Activated T-cell treated with anti-CD3 and anti-CD28 coated beads, Interleukin-2, amount 50 U/mL, for 72 hours (primary cell): ENCODE data around the gene ATRNL1. TPM values are rescaled to one million over a fixed set of nuclear protein-coding genes. Genes with fewer than 3 reads are reported as not detected.
"Not testable (repeated sequence)": the region's sequence is repeated elsewhere in the genome, so short reads cannot be mapped to it uniquely, and the experiment has no call there.

Source experiments
- ATAC-seq, 2 donors: fragments of 150-1000 bp; cut with Tn5 transposase; replicated peaks in 1 of 2; 2 replicates each; pipeline ENCODE4 v1.10.0; 2021; ENCODE audit warnings: moderate library complexity in 2 of 2, mild to moderate bottlenecking in 1 of 2
- DNase-seq, 2 donors: peaks; one replicate each; pipeline ENCODE4 v3.0.0; 2021 to 2022; ENCODE audit warnings: mixed read lengths in 1 of 2
- H3K27ac Mint-ChIP-seq: one replicate; pipeline ENCODE4 v1.8.0; 2022; ENCODE audit warnings: mild to moderate bottlenecking, moderate library complexity, mixed read lengths
- H3K27me3 Mint-ChIP-seq: one replicate; pipeline ENCODE4 v1.8.0; 2022; ENCODE audit warnings: low read depth, mixed read lengths
- H3K36me3 Mint-ChIP-seq, 2 donors: one replicate each; pipeline ENCODE4 v1.8.0; 2022; ENCODE audit warnings: mixed read lengths in 2 of 2, mild to moderate bottlenecking in 1 of 2; ENCODE audit not compliant: insufficient read depth in 2 of 2
- H3K4me1 Mint-ChIP-seq: one replicate; pipeline ENCODE4 v1.8.0; 2022; ENCODE audit warnings: low read depth, mixed read lengths
- H3K4me3 Mint-ChIP-seq, 2 donors: one replicate each; pipeline ENCODE4 v1.8.0; 2022; ENCODE audit warnings: mild to moderate bottlenecking in 2 of 2, mixed read lengths in 2 of 2, moderate library complexity in 2 of 2
- H3K9me3 Mint-ChIP-seq, 2 donors: one replicate each; pipeline ENCODE4 v1.8.0; 2022; ENCODE audit warnings: mixed read lengths in 2 of 2
- total RNA-seq, 2 donors: library from RNA; stranded (reverse); gene quantifications; one replicate each; pipeline ENCODE4 v1.2.3, GENCODE V29; 2022

Gene ATRNL1
- total RNA-seq, 2 donors from 2014 or later = 0.23 to 0.94 TPM

DNA sequence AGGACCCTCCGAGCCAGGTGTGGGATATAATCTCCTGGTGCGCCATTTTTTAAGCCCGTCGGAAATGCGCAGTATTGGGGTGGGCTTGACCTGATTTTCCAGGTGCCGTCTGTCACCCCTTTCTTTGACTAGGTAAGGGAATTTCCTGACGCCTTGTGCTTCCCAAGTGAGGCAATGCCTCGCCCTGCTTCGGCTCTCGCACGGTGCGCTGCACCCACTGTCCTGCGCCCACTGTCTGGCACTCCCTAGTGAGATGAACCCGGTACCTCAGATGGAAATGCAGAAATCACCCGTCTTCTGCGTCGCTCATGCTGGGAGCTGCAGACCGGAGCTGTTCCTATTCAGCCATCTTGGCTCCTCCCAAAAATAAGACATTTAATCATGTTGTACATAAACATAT is 443.2 kb downstream of the ATRNL1 start:
- not testable (repeated sequence) for H3K27me3 Mint-ChIP-seq, H3K36me3 Mint-ChIP-seq, H3K9me3 Mint-ChIP-seq, DNase-seq, ATAC-seq, H3K4me1 Mint-ChIP-seq, H3K27ac Mint-ChIP-seq, H3K4me3 Mint-ChIP-seq

- Mint-ChIP-seq H3K36me3 (peaks cover 0 to 1% of the 10 kb centered on the region in 2 donors), H3K27ac (no peak overlapping the region), H3K9me3 (peaks cover 2 to 7% of the 10 kb centered on the region in 2 donors), H3K27me3 (no peaks in the 10 kb centered on the region), H3K4me1 (no peaks in the 10 kb centered on the region), H3K4me3 (no peak overlapping the region)
- ATAC-seq (no peak), DNase-seq (no peak)
Measured at GRCh38 chr10:115539142-115539762, 446.1 kb downstream of the ATRNL1 start.

- H3K4me3 Mint-ChIP-seq = no peak overlapping the region
- DNase-seq (no peak), ATAC-seq (no peak)
- no peaks in the 10 kb centered on the region for H3K36me3 Mint-ChIP-seq
- H3K9me3 Mint-ChIP-seq = peaks cover 1 to 5% of the 10 kb centered on the region in 2 donors
- H3K4me1 Mint-ChIP-seq = no peaks in the 10 kb centered on the region
- H3K27ac Mint-ChIP-seq = no peak overlapping the region
- H3K27me3 Mint-ChIP-seq = no peaks in the 10 kb centered on the region
Measured at GRCh38 chr10:115555887-115556402, 462.8 kb downstream of the ATRNL1 start.

DNA sequence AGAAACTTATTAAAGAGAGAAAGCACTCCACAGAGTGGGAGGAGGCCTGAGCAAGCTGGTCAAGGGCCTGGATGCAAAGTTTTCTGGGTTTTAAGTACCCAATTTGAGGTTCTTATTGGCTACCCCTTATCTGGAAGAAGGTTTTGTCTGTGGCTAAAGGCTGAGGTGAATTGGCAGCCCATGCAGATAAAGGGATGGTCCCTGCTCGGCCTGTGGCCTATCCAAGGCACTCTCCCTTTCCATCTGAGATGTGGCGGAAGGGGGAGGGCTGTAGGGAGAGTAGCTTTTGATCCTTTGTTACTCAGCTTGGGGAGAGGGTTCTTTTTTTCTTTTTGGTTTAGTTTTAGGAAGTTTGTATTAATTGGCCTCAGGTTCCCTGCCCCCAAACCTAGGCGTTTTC is 465.1 kb downstream of the ATRNL1 start:
- H3K4me1 Mint-ChIP-seq = no peaks in the 10 kb centered on the region
- no peak for ATAC-seq
- H3K9me3 Mint-ChIP-seq = peaks cover 3 to 5% of the 10 kb centered on the region in 2 donors
- no peaks in the 10 kb centered on the region for H3K27me3 Mint-ChIP-seq
- no peaks in the 10 kb centered on the region for H3K36me3 Mint-ChIP-seq
- H3K4me3 Mint-ChIP-seq = no peak overlapping the region
- no peak for DNase-seq
- H3K27ac Mint-ChIP-seq = no peak overlapping the region

- H3K4me3 Mint-ChIP-seq = no peak overlapping the region
- ATAC-seq = no peak
- H3K36me3 Mint-ChIP-seq = no peaks in the 10 kb centered on the region
- no peak for DNase-seq
- H3K27me3 Mint-ChIP-seq = no peaks in the 10 kb centered on the region
- H3K4me1 Mint-ChIP-seq = no peaks in the 10 kb centered on the region
- peaks cover 0 to 1% of the 10 kb centered on the region in 2 donors for H3K9me3 Mint-ChIP-seq
- H3K27ac Mint-ChIP-seq = no peak overlapping the region
Measured at GRCh38 chr10:115566867-115567266, 473.7 kb downstream of the ATRNL1 start.

DNA sequence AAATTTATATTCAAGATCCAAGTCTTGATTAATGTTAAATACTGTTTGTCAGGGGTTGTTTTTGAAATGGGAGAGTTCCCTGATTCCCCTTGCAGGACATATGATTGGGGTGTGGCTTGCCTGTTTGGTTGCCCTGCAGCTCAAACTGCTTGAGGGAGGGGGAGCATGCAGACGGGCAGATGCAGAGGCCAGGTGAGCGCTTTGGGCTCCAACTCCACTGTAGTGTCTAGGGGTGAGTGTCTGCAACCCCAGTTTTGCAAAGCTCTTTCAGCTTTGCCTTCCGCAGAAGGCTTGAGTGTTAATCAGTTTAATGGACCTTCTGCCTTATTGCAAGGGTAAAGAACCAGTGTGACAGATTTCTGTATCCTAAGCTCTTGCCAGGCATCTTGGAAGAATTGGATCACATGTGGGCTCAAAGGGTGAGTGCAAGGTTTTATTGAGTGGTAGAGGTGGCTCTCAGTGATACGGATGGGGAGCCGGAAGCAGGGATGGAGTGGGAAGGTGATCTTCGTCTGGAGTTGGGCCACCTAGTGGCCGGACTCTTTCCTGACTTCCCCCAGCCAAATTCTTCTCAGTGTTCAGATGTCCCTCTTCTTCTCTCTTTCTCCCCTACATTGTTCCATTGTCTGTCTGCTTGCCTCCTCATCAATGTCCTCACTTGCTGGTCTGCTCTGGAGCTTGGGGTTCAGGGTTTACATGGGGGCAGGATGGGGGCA is 479.7 kb downstream of the ATRNL1 start:
- Mint-ChIP-seq H3K27ac (no peak overlapping the region), H3K4me1 (no peaks in the 10 kb centered on the region), H3K27me3 (no peaks in the 10 kb centered on the region), H3K9me3 (peaks cover 0 to 2% of the 10 kb centered on the region in 2 donors), H3K4me3 (no peak overlapping the region), H3K36me3 (no peaks in the 10 kb centered on the region)
- no peak for ATAC-seq
- DNase-seq = no peak

GRCh38 chr10:115580239-115580638 is 487.1 kb downstream of the ATRNL1 start:
- no peaks in the 10 kb centered on the region for H3K27me3 Mint-ChIP-seq

GRCh38 chr10:115593060-115593459 is 499.9 kb downstream of the ATRNL1 start:
- Mint-ChIP-seq H3K9me3 (peaks cover 2 to 8% of the 10 kb centered on the region in 2 donors), H3K4me3 (no peak overlapping the region), H3K4me1 (no peaks in the 10 kb centered on the region), H3K27me3 (no peaks in the 10 kb centered on the region), H3K27ac (no peak overlapping the region), H3K36me3 (no peaks in the 10 kb centered on the region)
- ATAC-seq (no peak), DNase-seq (no peak)

More at GRCh38 chr10:115580239-115580638, 487.1 kb downstream of the ATRNL1 start:
- DNase-seq = no peak
- no peak for ATAC-seq
- Mint-ChIP-seq H3K4me1 (no peaks in the 10 kb centered on the region), H3K36me3 (no peaks in the 10 kb centered on the region), H3K4me3 (no peak overlapping the region), H3K27ac (peak overlapping the region; percentile 68), H3K9me3 (peaks cover 5 to 18% of the 10 kb centered on the region in 2 donors)

DNA sequence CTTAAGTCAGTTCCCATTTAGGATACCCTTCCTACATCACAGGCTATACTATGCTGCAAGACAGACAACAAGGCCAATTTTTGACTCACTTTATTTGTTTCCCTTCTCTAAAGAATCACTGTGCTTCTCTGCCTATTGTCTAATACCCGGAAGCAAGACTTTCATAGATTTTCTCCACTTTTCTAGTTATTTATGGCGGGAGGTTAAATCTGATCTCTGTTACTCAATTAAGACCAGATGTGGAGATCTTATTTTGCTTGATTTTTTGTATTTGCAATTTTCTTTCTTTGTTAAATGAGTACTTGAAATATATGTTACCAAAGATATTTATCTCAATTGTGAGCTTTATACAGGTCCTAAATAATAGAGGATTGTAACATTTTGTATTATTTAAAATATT is 511.5 kb downstream of the ATRNL1 start:
- Mint-ChIP-seq H3K36me3 (no peaks in the 10 kb centered on the region), H3K27me3 (no peaks in the 10 kb centered on the region), H3K27ac (no peak overlapping the region), H3K9me3 (peaks cover 0 to 2% of the 10 kb centered on the region in 2 donors), H3K4me3 (no peak overlapping the region), H3K4me1 (no peaks in the 10 kb centered on the region)
- DNase-seq (no peak), ATAC-seq (no peak)

DNA sequence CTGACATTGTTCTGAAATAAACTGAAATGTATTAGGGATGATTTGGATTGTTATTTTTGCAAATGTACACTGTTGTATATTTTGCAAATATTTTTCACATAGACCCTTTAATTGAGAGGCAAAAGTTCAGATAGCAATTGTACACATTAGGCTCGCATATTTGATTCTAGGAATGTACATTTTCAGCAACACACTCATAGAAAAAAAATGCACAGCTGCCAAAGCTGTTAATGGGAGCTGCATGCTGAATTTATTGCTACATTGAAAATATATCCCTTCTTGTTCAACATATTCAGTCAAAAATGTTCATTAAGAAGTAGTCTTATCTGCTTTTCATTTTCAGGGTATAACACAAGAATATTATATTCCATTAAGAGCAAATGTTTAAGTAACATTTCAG is 512.9 kb downstream of the ATRNL1 start:
- Mint-ChIP-seq H3K4me3 (no peak overlapping the region), H3K27me3 (no peaks in the 10 kb centered on the region), H3K36me3 (no peaks in the 10 kb centered on the region), H3K4me1 (no peaks in the 10 kb centered on the region), H3K27ac (no peak overlapping the region), H3K9me3 (peaks cover 0 to 2% of the 10 kb centered on the region in 2 donors)
- DNase-seq (no peak), ATAC-seq (no peak)

DNA sequence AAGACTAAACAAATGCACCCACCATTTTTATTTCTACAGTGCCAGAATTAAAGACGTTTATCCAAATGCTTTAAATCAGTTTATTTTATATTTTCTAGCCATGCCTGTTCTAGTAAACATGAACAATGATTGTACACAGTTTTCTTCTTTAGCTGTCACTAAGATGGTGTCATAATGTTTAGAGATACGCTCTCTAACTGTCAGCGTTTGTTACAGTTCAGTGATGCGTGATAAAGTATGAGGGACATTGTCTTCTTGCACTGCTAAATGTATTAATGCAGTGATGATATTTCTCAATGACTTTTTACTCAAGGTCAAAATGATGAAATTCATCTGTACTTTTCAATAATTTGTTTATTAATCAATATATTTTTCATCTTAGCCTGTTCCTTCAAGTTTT is 513.6 kb downstream of the ATRNL1 start:
- Mint-ChIP-seq H3K4me1 (no peaks in the 10 kb centered on the region), H3K27ac (no peak overlapping the region), H3K4me3 (no peak overlapping the region), H3K27me3 (no peaks in the 10 kb centered on the region), H3K9me3 (peaks cover 0 to 2% of the 10 kb centered on the region in 2 donors), H3K36me3 (no peaks in the 10 kb centered on the region)
- no peak for ATAC-seq
- DNase-seq = no peak

GRCh38 chr10:115624448-115624847 is 531.3 kb downstream of the ATRNL1 start:
- Mint-ChIP-seq H3K36me3 (no peaks in the 10 kb centered on the region), H3K4me1 (no peaks in the 10 kb centered on the region), H3K27me3 (no peaks in the 10 kb centered on the region), H3K4me3 (no peak overlapping the region), H3K9me3 (peaks cover 3% of the 10 kb centered on the region in 2 donors), H3K27ac (no peak overlapping the region)
- ATAC-seq = no peak
- DNase-seq = no peak

DNA sequence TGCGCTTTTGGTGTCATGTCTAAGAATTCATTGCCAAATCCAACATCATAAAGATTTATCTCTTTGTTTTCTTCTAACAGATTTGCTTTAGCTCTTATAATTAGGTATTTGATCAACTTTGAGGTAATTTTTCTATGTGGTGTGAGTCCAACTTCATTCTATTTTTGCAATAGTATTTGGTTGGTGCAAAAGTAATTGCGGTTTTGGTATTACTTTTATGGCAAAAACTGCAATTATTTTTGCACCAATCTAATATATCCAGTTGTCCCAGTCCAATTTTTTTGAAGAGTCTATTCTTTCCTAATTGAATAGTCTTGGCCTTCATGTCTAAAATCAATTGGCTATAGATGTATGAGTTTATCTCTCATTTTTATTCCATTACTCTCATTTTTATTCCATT is 535.5 kb downstream of the ATRNL1 start:
- ATAC-seq (no peak), DNase-seq (no peak)
- Mint-ChIP-seq H3K27ac (no peak overlapping the region), H3K4me1 (no peaks in the 10 kb centered on the region), H3K9me3 (peaks cover 0 to 5% of the 10 kb centered on the region in 2 donors), H3K36me3 (no peaks in the 10 kb centered on the region), H3K4me3 (no peak overlapping the region), H3K27me3 (no peaks in the 10 kb centered on the region)
